NCI-H524 treated with DMSO at 0.1 percent for 48 hours (cell line): ENCODE measurements around the gene C19orf12.

Experiments used
- DNase-seq: peaks from one replicate; lab custom pipeline; 2025; lab: John Stamatoyannopoulos, UW

C19orf12 gene

GRCh38 chr19:29697523-29698261 is 17.4 kb downstream of the C19orf12 start:
- no peak for DNase-seq

DNA sequence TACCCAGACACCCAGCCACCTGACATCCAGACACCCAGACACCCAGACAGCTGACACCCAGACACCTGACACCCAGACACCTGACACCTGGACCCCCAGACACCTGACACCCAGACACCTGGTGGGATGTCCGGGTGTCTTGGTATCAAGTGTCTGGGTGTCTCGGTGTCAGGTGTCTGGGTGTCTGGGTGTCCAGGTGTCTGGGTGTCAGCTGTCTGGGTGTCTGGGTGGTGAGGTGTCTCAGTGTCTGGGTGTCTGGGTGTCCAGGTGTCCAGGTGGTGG is 18.6 kb downstream of the C19orf12 start:
- DNase-seq: no peak

GRCh38 chr19:29695765-29696564 is 19.1 kb downstream of the C19orf12 start:
- no peak for DNase-seq

DNA sequence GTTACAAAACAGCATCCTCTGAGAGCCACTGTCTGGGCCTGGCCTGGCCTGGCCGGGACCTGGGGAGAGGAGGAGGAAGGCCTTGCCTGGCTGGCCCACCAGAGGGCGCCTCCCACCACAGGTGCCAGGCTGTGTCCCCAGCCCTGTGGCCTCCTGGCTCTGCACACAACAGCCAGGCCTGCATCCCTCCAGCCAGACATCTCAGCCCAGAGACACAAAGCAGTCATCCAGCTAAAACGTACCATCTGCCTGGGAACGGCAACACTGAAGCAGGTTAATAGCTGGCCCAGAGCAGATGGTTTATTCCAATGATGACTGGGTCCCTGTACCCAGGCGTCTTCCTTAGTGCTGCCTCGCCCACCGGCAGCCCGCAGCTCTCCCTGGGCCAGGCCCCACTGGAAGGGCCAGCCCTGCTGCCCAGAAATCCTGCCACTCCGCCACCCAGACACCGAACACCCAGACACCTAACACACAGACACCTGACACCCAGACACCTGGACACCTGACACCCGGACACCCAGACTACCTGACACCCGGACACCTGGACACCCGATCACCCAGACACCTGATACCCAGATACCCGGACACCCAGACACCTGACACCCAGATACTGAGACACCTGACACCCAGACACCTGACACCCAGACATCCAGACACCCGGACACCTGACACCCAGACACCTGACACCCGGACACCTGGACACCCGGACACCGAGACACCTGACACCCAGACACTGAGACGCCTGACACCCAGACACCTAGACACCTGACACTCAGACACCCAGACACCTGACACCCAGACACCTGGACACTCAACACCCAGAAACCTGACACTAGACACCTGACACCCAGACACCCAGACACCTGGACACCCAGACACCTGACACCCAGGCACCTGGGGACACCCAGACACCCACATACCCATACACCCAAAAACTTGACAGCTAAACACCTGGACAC is 20.1 kb downstream of the C19orf12 start:
- DNase-seq: peak; percentile 31

DNA sequence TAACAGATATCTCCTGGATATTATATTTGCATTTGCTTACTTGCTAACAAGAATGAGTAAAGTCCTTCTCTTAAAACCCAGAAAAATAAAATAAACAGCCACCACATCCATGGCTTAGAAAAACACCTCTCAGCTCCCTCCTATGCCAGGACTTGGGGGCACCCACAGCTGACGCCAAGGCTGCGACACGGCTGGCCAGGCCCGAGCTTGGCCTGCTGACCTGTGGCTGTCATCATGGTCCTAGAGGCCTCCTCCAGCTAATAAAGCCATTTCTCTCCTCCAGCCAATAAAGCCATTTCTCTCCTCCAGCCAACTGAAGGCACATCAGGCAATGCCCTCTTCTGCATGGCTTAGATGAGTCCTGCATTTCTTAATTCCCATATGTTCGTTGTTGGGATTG is 20.9 kb downstream of the C19orf12 start:
- DNase-seq: no peak

DNA sequence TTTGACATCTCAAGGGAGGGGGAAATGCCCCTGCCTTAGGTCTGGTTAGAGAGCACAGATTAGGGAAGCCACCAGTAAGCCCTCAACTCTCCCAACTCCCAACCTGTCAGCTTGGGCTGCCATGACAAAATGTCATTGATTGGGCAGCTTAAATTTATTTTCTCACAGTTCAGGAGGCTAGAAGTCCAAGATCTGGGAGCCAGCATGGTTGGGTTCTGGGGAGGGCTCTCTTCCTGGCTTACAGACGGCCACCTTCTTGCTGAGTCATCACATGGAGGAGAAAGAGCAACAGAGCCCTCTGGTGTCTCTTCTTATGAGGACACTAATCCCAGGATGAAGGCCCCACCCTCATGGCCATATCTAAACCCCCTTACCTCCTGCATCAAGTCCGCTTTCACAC is 24.2 kb downstream of the C19orf12 start:
- DNase-seq: no peak

DNA sequence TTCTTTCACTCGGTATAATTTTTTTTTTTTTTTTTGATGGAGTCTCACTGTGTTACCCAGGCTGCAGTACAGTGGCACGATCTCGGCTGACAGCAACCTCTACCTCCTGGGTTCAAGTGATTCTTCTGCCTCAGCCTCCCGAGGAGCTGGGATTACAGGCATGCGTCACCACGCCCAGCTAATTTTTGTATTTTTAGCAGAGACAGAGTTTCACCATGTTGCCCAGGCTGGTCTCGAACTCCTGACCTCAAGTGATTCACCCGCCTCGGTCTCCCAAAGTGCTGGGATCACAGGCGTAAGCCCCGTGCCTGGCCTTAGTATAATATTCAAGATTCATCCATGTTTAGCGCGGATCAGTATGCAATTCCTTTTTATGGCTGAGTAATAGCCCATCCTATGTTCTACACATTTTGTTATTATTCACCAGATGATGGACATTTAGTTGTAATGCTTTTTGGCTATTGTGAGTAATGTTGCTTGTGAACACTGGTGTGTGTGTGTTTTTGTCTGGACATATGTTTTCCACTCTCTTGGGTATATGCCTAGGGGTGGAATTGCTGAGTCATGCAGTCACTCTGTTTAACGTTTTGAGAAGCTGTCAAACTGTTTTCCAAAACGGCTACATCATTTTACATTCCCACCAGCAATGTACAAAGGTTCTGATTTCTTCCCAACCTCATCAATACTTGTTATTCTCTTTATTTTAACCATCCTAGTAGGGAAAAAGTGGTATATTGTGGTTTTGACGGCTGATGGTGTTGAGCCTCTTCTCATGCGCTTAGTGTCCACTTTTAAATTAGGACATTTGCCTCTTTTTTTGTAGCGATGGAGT is 26.9 kb downstream of the C19orf12 start:
- DNase-seq: no peak

- no peak for DNase-seq
These were observed 27.7 kb downstream of the C19orf12 start for GRCh38 chr19:29687244-29687896.

- no peak for DNase-seq
These were observed 28.7 kb downstream of the C19orf12 start for GRCh38 chr19:29686285-29686805.

DNA sequence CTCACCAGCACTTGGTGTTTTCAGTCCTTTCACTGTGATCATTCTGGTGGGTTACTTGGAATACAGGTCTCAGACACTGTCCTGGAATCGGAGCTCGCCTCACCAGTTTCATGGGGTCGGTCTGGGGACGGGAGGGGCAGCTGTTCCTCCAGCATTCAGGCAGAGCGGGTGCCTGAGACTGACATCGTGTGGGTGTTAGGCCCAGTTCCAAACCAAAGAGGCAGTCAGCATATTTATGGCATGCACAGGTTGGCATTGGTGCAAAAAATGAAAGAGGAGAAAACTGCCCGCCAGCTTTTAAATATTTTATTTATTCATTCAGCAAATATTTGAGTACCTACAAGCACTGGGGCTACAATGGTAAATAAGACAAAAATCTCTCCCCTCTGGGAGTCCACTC is 29.7 kb downstream of the C19orf12 start:
- no peak for DNase-seq

DNA sequence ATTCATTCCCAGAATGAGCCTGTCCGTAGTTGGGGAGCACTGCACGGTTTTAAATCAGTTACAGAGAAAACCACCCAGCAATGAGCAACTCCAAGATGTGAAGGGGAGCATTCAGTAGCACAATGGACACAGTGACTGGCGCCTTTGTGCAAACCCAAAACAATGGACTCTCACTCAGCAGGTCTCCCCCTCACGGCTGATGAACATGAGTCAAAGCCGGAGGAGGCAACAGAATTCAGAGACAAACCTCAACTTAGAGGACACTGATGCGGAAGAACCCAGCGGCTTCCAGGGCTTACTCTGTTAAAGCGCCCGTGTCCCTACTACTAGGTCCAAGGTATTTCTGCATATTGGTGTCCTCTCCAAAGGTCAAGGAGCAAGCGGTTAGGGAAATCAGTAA is 32.1 kb downstream of the C19orf12 start:
- DNase-seq: no peak

- DNase-seq: no peak
These were observed 32.7 kb downstream of the C19orf12 start for GRCh38 chr19:29682236-29682895.

DNA sequence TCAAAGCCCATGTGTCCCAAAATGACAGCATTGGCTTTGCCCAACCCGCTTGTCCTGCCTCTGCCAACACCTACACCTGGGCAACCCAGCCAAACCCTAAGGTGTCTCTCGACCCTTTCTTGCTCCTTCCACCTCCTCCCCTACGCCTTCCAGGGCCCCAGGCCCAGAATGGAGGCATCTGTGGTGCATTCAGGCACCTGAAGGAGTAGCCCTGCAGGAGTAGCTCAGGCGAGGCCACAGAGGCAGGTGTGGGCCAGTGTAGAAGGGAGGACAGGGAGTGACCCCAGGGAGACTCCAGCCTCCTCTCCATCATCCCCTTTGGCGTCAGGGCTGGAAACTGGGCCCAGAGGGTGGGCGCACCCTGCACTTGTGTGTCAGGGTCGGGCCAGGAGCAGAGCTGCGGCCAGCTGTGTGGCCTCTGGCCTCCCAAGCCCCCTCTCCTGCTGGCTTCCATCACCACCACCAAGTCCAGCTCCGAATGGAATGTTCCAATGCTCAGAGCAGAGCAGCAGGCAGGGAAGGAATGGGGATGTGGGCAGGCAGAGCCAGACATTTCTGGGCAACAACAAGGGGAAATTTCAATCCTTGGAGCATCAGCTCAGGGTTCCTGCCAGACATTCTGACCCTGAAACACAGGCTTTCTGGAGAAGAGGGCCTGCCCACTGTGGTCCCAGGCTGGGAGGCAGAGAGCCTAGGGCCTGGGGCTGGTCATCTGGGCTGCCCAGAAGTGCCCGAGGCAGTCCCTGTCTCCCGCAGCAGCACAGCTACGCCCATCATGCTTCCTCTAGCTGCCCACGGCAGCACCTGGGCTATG is 33.4 kb downstream of the C19orf12 start:
- no peak for DNase-seq

- no peak for DNase-seq
These were observed 34.1 kb downstream of the C19orf12 start for GRCh38 chr19:29680937-29681336.

DNA sequence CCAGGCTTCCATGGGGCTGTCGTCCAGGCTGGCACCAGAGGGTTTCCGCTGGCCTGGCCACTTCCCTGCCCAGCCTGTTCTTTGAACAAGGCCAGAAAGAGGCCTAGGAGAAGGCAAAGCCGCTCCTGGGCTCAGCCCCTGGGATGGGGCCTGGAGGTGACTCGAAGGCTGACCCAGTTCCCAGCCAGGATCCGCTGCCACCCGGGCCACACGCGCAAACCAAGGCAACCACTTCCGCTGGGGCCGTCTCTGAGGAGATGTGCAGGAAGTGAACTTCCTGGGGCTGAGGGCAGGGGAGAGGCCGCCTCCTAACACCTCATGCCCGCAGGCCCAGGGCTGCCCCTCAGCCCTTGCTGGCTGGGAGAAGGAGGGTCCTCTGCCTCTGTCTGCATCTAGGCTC is 34.6 kb downstream of the C19orf12 start:
- DNase-seq: no peak

DNA sequence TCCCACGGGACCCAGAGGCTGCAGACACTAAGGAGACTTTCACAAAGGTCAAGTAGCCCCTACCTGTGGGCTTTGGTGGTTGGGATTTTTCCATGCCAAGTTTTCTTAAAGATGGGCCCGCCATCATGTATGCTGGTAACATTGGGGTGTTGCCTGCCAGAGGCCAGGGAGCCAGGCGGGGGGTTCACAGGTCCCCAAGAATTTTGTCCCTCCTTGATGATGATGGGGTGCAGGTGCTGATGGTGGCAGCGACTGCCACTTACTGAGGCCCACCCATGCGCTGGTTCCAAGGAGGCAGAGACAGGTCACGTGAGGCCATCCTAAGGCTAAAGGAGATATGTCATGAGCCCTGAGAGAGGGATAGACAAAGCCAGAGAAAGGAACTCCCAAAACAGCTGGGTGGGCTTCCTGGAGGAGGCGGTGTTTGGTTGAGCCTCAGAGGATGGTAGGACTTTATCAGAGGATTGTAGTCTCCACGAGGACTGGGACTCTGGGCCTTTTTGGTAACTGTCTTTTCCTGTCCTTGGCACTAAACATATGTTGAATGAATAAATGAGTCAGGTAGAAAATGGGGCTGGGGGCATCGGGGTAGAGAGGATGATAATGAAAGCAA is 35.4 kb downstream of the C19orf12 start:
- DNase-seq: no peak

DNA sequence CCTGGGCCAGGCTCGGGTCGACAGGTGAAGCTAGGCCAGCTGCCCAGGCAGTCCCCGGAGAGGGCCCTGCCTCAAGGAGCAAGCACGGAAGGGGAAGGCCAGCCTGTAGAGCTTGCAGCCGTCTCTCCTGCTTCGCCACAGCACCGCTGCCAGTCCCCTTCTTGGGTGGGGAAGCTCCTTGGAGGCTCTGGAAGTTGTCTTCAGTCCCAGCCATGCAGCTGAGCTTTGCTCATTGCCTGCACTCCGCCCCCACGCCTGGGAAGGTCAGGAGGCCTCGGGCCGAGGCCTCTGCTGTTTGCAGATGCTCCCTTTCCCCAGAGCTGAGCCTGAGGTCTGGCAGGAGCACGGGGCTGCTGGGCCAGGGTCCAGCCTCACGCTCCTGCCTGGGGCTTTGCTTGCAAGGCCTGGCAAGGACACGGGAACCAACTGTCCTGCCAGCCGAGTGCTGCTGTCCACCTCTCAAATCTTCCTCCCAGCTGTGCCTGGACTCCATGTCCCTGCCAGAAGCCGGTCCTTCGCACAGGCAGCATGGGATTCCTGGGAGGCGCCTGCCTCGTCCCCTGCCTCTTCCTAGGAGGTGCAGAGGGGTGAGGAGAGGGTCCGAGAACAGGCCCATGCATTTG is 36.5 kb downstream of the C19orf12 start:
- no peak for DNase-seq

- no peak for DNase-seq
These were observed 37.9 kb downstream of the C19orf12 start for GRCh38 chr19:29677001-29677817.
